ENCODE data around the gene FITM2.
A peak's percentile ranks its signal among the peaks of the same experiment; 100 is the strongest.
"Not testable (repeated sequence)": the region's sequence is repeated elsewhere in the genome, so short reads cannot be mapped to it uniquely, and the experiment has no call there.

The FITM2 gene

GRCh38 chr20:44331201-44331600 is 20.2 kb upstream of the FITM2 start:
- DNase-seq: no peak

GRCh38 chr20:44328428-44328827 is 17.4 kb upstream of the FITM2 start:
- DNase-seq: no peak

GRCh38 chr20:44327748-44328147 is 16.7 kb upstream of the FITM2 start:
- DNase-seq: not testable (repeated sequence)

- DNase-seq: peak; percentile 8
Measured at GRCh38 chr20:44326391-44327159, 15.6 kb upstream of the FITM2 start.

GRCh38 chr20:44324343-44324742 is 13.3 kb upstream of the FITM2 start:
- DNase-seq: no peak

GRCh38 chr20:44319839-44320422 is 8.9 kb upstream of the FITM2 start:
- DNase-seq: no peak

- DNase-seq: no peak
Measured at GRCh38 chr20:44314870-44315269, 3.9 kb upstream of the FITM2 start.

- no peak for DNase-seq
Measured at GRCh38 chr20:44309763-44310663, 989 bp downstream of the FITM2 start.

GRCh38 chr20:44306927-44307326 is 4.1 kb downstream of the FITM2 start:
- no peak for DNase-seq

GRCh38 chr20:44304383-44304782 is 6.6 kb downstream of the FITM2 start:
- no peak for DNase-seq

- DNase-seq: no peak
Measured at GRCh38 chr20:44302736-44303135, 8.3 kb downstream of the FITM2 start.

GRCh38 chr20:44302026-44302669 is 8.9 kb downstream of the FITM2 start:
- DNase-seq: no peak

GRCh38 chr20:44301285-44301684 is 9.7 kb downstream of the FITM2 start:
- no peak for DNase-seq

GRCh38 chr20:44299011-44299535 is 11.9 kb downstream of the FITM2 start:
- not testable (repeated sequence) for DNase-seq

- no peak for DNase-seq
Measured at GRCh38 chr20:44297721-44298120, 13.3 kb downstream of the FITM2 start.

GRCh38 chr20:44296011-44296410 is 15.0 kb downstream of the FITM2 start:
- DNase-seq: no peak

GRCh38 chr20:44291754-44292153 is 19.2 kb downstream of the FITM2 start:
- DNase-seq: no peak

- DNase-seq: no peak
Measured at GRCh38 chr20:44288252-44288651, 22.8 kb downstream of the FITM2 start.

- no peak for DNase-seq
Measured at GRCh38 chr20:44287272-44288097, 23.5 kb downstream of the FITM2 start.

- DNase-seq: no peak
Measured at GRCh38 chr20:44284032-44284431, 27.0 kb downstream of the FITM2 start.

GRCh38 chr20:44282192-44282591 is 28.8 kb downstream of the FITM2 start:
- DNase-seq: no peak

GRCh38 chr20:44280387-44280786 is 30.6 kb downstream of the FITM2 start:
- DNase-seq: no peak
